Occipital lobe (tissue), 2 donors: Measurements from ENCODE around the gene PTCD1. TPM values are rescaled to one million over a fixed set of nuclear protein-coding genes. Genes with fewer than 3 reads are reported as not detected.
A peak's percentile ranks its signal among the peaks of the same experiment; 100 is the strongest.

ENCODE experiments used
- DNase-seq: peaks from one replicate; lab custom pipeline; 2025; lab: John Stamatoyannopoulos, UW
- total RNA-seq: library from RNA; depleted of rRNA; stranded (reverse); fragments of >200 nt; gene quantifications from one replicate; pipeline ENCODE4 v1.2.3, GENCODE V29; 2014

PTCD1 gene
- 6.6 TPM for total RNA-seq

GRCh38 chr7:99438573-99439480 is at the start of gene PTCD1, which contains the start of gene CPSF4:
PTCD1 (minus strand) TSS chr7:99438798; CDS start chr7:99435242, 3,556 bp downstream.
CPSF4 (plus strand) TSS chr7:99438943; CDS start chr7:99439083, 140 bp downstream.
- DNase-seq, result peak; percentile 95

- DNase-seq, result no peak
Measured at GRCh38 chr7:99485094-99485493, 46.5 kb upstream of the PTCD1 start.

- no peak for DNase-seq
Measured at GRCh38 chr7:99478464-99479440, 40.2 kb upstream of the PTCD1 start.

GRCh38 chr7:99476107-99476506 is 37.5 kb upstream of the PTCD1 start:
- DNase-seq, result no peak

GRCh38 chr7:99473315-99473596 is 34.7 kb upstream of the PTCD1 start:
- DNase-seq, result no peak

- DNase-seq, result peak; percentile 97
Measured at GRCh38 chr7:99472561-99473314, 34.1 kb upstream of the PTCD1 start, which contains the start of gene ZNF789. ZNF789 (plus strand) TSS chr7:99472890; CDS start chr7:99476457, 3,567 bp downstream.

- DNase-seq, result no peak
Measured at GRCh38 chr7:99469381-99470065, 30.9 kb upstream of the PTCD1 start.

GRCh38 chr7:99468336-99468918 is 29.8 kb upstream of the PTCD1 start:
- no peak for DNase-seq

GRCh38 chr7:99465421-99465768 is 26.8 kb upstream of the PTCD1 start:
- no peak for DNase-seq

- DNase-seq, result no peak
Measured at GRCh38 chr7:99461221-99461620, 22.6 kb upstream of the PTCD1 start.

GRCh38 chr7:99460651-99461050 is 22.1 kb upstream of the PTCD1 start:
- no peak for DNase-seq

GRCh38 chr7:99459087-99459486 is 20.5 kb upstream of the PTCD1 start:
- DNase-seq, result no peak

GRCh38 chr7:99457650-99458493 is 19.3 kb upstream of the PTCD1 start:
- DNase-seq, result no peak

GRCh38 chr7:99457050-99457649 is 18.6 kb upstream of the PTCD1 start:
- no peak for DNase-seq

- no peak for DNase-seq
Measured at GRCh38 chr7:99456288-99456687, 17.7 kb upstream of the PTCD1 start.

GRCh38 chr7:99455874-99456273 is 17.3 kb upstream of the PTCD1 start:
- no peak for DNase-seq

GRCh38 chr7:99453105-99453504 is 14.5 kb upstream of the PTCD1 start:
- no peak for DNase-seq

- no peak for DNase-seq
Measured at GRCh38 chr7:99452541-99452940, 13.9 kb upstream of the PTCD1 start.

GRCh38 chr7:99451936-99452335 is 13.3 kb upstream of the PTCD1 start:
- DNase-seq, result peak; percentile 56
